ENCODE data around the gene SNTG2. TPM values are rescaled to one million over a fixed set of nuclear protein-coding genes. Genes with fewer than 3 reads are reported as not detected.

The SNTG2 gene
- total RNA-seq, 1 donor from 2014 or later: 11.8 TPM

- Histone ChIP-seq H3K36me3 (no peaks in the 10 kb centered on the region), H3K27ac (no peak overlapping the region), H3K9me3 (no peaks in the 10 kb centered on the region), H3K4me3 (no peak overlapping the region), H3K4me1 (no peaks in the 10 kb centered on the region), H3K27me3 (no peaks in the 10 kb centered on the region)
- intact Hi-C loops (cut with DNase I): no loop called here
- peak in 1 of 2 donors; percentile 80 for DNase-seq (ENCODE audit: extremely low spot score in 2 of 2)
- no peak for TF ChIP-seq CTCF (IDR thresholded peaks at IDR 0.05)
- TF ChIP-seq POLR2AphosphoS5 (IDR thresholded peaks at IDR 0.05; ENCODE audit: insufficient read depth in 1 of 2, low read depth in 1 of 2): no peak
- no peak for TF ChIP-seq POLR2A (IDR thresholded peaks at IDR 0.05)
Observed at GRCh38 chr2:939936-940601, 10.6 kb upstream of the SNTG2 start.

- no peak overlapping the region for H3K27ac ChIP-seq
- no peaks in the 10 kb centered on the region for H3K27me3 ChIP-seq
- no peaks in the 10 kb centered on the region for H3K4me1 ChIP-seq
- no peak for TF ChIP-seq POLR2A (IDR thresholded peaks at IDR 0.05)
- no peak for TF ChIP-seq CTCF (IDR thresholded peaks at IDR 0.05)
- peak in 1 of 2 donors; percentile 32 for DNase-seq (ENCODE audit: extremely low spot score in 2 of 2)
- intact Hi-C loops (cut with DNase I): no loop called here
- H3K36me3 ChIP-seq: no peaks in the 10 kb centered on the region
- no peak overlapping the region for H3K4me3 ChIP-seq
- no peaks in the 10 kb centered on the region for H3K9me3 ChIP-seq
Observed at GRCh38 chr2:941871-942270, 8.8 kb upstream of the SNTG2 start.

GRCh38 chr2:942775-943460 is 7.7 kb upstream of the SNTG2 start:
- peak in 1 of 2 donors; percentile 60 for DNase-seq (ENCODE audit: extremely low spot score in 2 of 2)
- TF ChIP-seq POLR2AphosphoS5 (IDR thresholded peaks at IDR 0.05; ENCODE audit: insufficient read depth in 1 of 2, low read depth in 1 of 2) (no peak), POLR2A (IDR thresholded peaks at IDR 0.05) (no peak), CTCF (IDR thresholded peaks at IDR 0.05) (no peak)
- H3K4me3 ChIP-seq: no peak overlapping the region
- H3K4me1 ChIP-seq: no peaks in the 10 kb centered on the region
- no peaks in the 10 kb centered on the region for H3K9me3 ChIP-seq
- no peaks in the 10 kb centered on the region for H3K27me3 ChIP-seq
- H3K36me3 ChIP-seq: no peaks in the 10 kb centered on the region
- no peak overlapping the region for H3K27ac ChIP-seq
- intact Hi-C loops (cut with DNase I): no loop called here

- H3K4me1 ChIP-seq: no peaks in the 10 kb centered on the region
- peak in 1 of 2 donors; percentile 13 for DNase-seq (ENCODE audit: extremely low spot score in 2 of 2)
- no peak for TF ChIP-seq CTCF (IDR thresholded peaks at IDR 0.05)
- no peak for TF ChIP-seq POLR2A (IDR thresholded peaks at IDR 0.05)
- no peak for TF ChIP-seq POLR2AphosphoS5 (IDR thresholded peaks at IDR 0.05; ENCODE audit: insufficient read depth in 1 of 2, low read depth in 1 of 2)
- no peaks in the 10 kb centered on the region for H3K27me3 ChIP-seq
- no peaks in the 10 kb centered on the region for H3K36me3 ChIP-seq
- intact Hi-C loops (cut with DNase I): no loop called here
- no peak overlapping the region for H3K27ac ChIP-seq
- no peak overlapping the region for H3K4me3 ChIP-seq
- no peaks in the 10 kb centered on the region for H3K9me3 ChIP-seq
Observed at GRCh38 chr2:943461-943797, 7.2 kb upstream of the SNTG2 start.

- intact Hi-C loops (cut with DNase I): no loop called here
- H3K9me3 ChIP-seq: no peaks in the 10 kb centered on the region
- peak in 1 of 2 donors; percentile 44 for DNase-seq (ENCODE audit: extremely low spot score in 2 of 2)
- TF ChIP-seq CTCF (IDR thresholded peaks at IDR 0.05) (no peak), POLR2AphosphoS5 (IDR thresholded peaks at IDR 0.05; ENCODE audit: insufficient read depth in 1 of 2, low read depth in 1 of 2) (no peak), POLR2A (IDR thresholded peaks at IDR 0.05) (no peak)
- H3K4me3 ChIP-seq: no peak overlapping the region
- H3K27ac ChIP-seq: no peak overlapping the region
- H3K36me3 ChIP-seq: no peaks in the 10 kb centered on the region
- H3K4me1 ChIP-seq: no peaks in the 10 kb centered on the region
- no peaks in the 10 kb centered on the region for H3K27me3 ChIP-seq
Observed at GRCh38 chr2:943821-944220, 6.8 kb upstream of the SNTG2 start.
